BJ (cell line): ENCODE measurements around the gene DDX18. TPM values are rescaled to one million over a fixed set of nuclear protein-coding genes. Genes with fewer than 3 reads are reported as not detected.

Experiments used
- CTCF ChIA-PET: fragments of 350-600 bp; formaldehyde crosslinking; extraction: SDS; loops from one replicate; lab custom pipeline; 2021; ENCODE audit warnings: antibody characterized with exemption, inconsistent platforms; lab: Yijun Ruan, JAX
- POLR2A ChIA-PET: fragments of 300-600 bp; sonication (Branson Sonifier 250); formaldehyde crosslinking; extraction: SDS; loops from one replicate; lab custom pipeline; 2021; ENCODE audit warnings: antibody characterized with exemption; lab: Charles Lee
- DNase-seq: peaks from one replicate; pipeline ENCODE4 v3.0.0-alpha.2; 2011; ENCODE audit warnings: low read depth
- H3K27me3 ChIP-seq: 2 replicates; pipeline ENCODE4 v1.6.0; 2011; ENCODE audit warnings: low read length; ENCODE audit not compliant: control insufficient read depth, insufficient read depth
- H3K36me3 ChIP-seq: 2 replicates; pipeline ENCODE4 v1.5.1; 2011; ENCODE audit warnings: low read length; ENCODE audit not compliant: control insufficient read depth, insufficient read depth
- H3K4me3 ChIP-seq: 2 replicates; pipeline ENCODE4 v1.5.1; 2011; ENCODE audit warnings: low read depth, mild to moderate bottlenecking, control low read depth, low read length
- polyA plus RNA-seq: library from polyadenylated mRNA; depleted of rRNA; stranded (reverse); fragments of >200 nt; gene quantifications from 2 replicates; pipeline ENCODE4 v1.2.3, GENCODE V29; 2011
- TF ChIP-seq, protein P1 (sequence below): IDR thresholded peaks from 2 replicates; pipeline ENCODE4 v1.5.1; 2011; ENCODE audit warnings: low read depth, mild to moderate bottlenecking, control low read depth, inconsistent platforms, low read length, moderate library complexity; ENCODE audit not compliant: insufficient read depth

Gene DDX18
- polyA plus RNA-seq, 1 experiment, result 30.9 TPM

DNA sequence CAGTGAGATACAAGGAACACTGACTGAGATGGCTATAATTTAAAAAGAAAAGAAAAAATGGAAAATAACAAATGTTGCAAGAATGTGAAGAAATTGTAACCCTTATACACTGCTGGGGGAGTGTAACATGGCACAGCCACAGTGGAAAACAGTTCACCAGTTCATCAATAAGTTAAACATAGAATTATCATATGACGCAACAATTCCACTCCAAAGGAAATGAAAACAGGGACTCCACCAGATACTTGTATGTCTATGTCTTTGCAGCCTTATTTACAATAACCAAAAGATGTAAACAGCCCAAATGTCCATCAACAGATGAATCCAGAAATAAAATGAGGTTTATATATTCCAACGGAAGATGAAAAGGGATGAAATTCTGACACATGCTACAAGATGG is 30.8 kb downstream of the DDX18 start:
- no peak for DNase-seq
- Histone ChIP-seq H3K4me3 (no peak overlapping the region), H3K36me3 (no peaks in the 10 kb centered on the region), H3K27me3 (peaks cover 4% of the 10 kb centered on the region)
- ChIA-PET CTCF (no interaction called here), POLR2A (no interaction called here)
- TF ChIP-seq, protein P1, sequence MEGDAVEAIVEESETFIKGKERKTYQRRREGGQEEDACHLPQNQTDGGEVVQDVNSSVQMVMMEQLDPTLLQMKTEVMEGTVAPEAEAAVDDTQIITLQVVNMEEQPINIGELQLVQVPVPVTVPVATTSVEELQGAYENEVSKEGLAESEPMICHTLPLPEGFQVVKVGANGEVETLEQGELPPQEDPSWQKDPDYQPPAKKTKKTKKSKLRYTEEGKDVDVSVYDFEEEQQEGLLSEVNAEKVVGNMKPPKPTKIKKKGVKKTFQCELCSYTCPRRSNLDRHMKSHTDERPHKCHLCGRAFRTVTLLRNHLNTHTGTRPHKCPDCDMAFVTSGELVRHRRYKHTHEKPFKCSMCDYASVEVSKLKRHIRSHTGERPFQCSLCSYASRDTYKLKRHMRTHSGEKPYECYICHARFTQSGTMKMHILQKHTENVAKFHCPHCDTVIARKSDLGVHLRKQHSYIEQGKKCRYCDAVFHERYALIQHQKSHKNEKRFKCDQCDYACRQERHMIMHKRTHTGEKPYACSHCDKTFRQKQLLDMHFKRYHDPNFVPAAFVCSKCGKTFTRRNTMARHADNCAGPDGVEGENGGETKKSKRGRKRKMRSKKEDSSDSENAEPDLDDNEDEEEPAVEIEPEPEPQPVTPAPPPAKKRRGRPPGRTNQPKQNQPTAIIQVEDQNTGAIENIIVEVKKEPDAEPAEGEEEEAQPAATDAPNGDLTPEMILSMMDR, result no peak

DNA sequence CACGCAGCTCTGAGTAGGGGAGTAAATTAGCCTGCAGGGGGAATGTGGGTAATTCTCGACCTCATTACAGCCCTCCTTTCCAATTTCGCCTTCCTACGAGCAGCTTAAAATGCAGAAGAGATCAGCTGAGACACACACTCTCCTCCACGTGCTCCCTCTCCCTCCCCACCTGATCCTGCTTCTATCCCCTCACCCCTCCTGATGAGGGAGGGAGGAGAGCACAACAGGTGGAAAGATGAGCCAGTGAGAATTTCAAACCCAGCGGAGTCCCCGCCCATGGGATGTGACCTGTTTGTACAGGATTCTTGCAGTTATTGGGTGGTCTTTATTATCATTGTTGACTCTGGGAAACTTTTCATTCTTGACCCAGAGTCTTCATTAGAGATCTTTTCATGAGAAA is 35.5 kb downstream of the DDX18 start:
- peaks cover 4% of the 10 kb centered on the region for H3K27me3 ChIP-seq
- no peaks in the 10 kb centered on the region for H3K36me3 ChIP-seq
- TF ChIP-seq, protein P1, result no peak
- POLR2A ChIA-PET, result no interaction called here
- CTCF ChIA-PET, result interaction anchor here (0.6 to 1.4 kb wide), 4 partner anchors 10 to 154 kb away, joined by 3 to 6 read pairs (median 4); no protein-coding TSS in a partner anchor
- DNase-seq, result no peak
- no peak overlapping the region for H3K4me3 ChIP-seq

- H3K4me3 ChIP-seq, result no peak overlapping the region
- ChIA-PET POLR2A (no interaction called here), CTCF (interaction anchor here (0.6 to 1.4 kb wide), 4 partner anchors 11 to 154 kb away, joined by 3 to 6 read pairs (median 4); no protein-coding TSS in a partner anchor)
- TF ChIP-seq, protein P1, result no peak
- no peak for DNase-seq
- no peaks in the 10 kb centered on the region for H3K36me3 ChIP-seq
- H3K27me3 ChIP-seq, result peaks cover 4% of the 10 kb centered on the region
These were observed 36.0 kb downstream of the DDX18 start for GRCh38 chr2:117850461-117850860.

DNA sequence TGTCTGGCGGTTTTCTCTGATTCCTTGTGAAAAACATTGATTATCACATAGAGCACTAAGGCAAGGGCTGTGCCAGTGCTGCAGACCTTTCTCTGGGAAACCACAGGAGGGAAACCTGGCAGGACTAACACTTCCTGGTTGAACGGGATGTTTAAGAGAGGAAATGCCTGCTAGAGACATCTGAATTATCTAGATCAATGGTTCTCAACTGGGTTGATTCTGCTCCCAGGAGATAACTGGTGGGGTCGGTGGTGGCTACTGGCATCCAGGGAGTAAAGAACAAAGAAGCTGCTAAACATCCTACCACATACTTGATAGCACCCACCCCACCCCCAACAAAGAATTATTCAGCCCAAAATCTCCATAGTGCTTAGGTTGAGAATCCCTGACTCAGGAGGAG is 37.5 kb downstream of the DDX18 start:
- no peak for DNase-seq
- peaks cover 4% of the 10 kb centered on the region for H3K27me3 ChIP-seq
- CTCF ChIA-PET, result interaction anchor here (0.7 to 2.3 kb wide), 3 partner anchors 16 to 51 kb away, joined by 3 to 8 read pairs (median 6); partner anchors contain the start of gene DDX18
- TF ChIP-seq, protein P1, result no peak
- POLR2A ChIA-PET, result no interaction called here
- H3K4me3 ChIP-seq, result no peak overlapping the region
- no peaks in the 10 kb centered on the region for H3K36me3 ChIP-seq

GRCh38 chr2:117853316-117853715 is 38.8 kb downstream of the DDX18 start:
- DNase-seq, result no peak
- POLR2A ChIA-PET, result no interaction called here
- CTCF ChIA-PET, result interaction anchor here (0.7 to 2.3 kb wide), 6 partner anchors 16 to 150 kb away, joined by 3 to 8 read pairs (median 4); partner anchors contain the start of gene DDX18
- Histone ChIP-seq H3K36me3 (no peaks in the 10 kb centered on the region), H3K27me3 (peaks cover 4% of the 10 kb centered on the region), H3K4me3 (no peak overlapping the region)
- TF ChIP-seq, protein P1, result no peak
